Astrocyte of the spinal cord (primary cell): ENCODE results near the gene RAB40C.

ENCODE experiments used
- DNase-seq: peaks from one replicate; pipeline ENCODE4 v3.0.0; 2011; ENCODE audit warnings: low read depth, low spot score
- H3K4me3 ChIP-seq: 2 replicates; pipeline ENCODE4 v1.5.1; 2011; ENCODE audit warnings: low read depth, mild to moderate bottlenecking, low read length, moderate library complexity
- CTCF ChIP-seq: IDR thresholded peaks from 2 replicates; pipeline ENCODE4 v1.5.1; 2012; ENCODE audit warnings: low read depth, mild to moderate bottlenecking, low read length, inconsistent platforms
- in situ Hi-C: cut with HindIII; loops from 2 replicates; pipeline ENCODE4 v1.10.0; 2017; ENCODE audit warnings: low sequenced_read_pairs

Gene RAB40C

GRCh38 chr16:580946-581498, 8.8 kb upstream of the RAB40C start:
- no peak for DNase-seq
- TF ChIP-seq CTCF, result no peak
- in situ Hi-C loops, result no loop called here
- H3K4me3 ChIP-seq, result no peak overlapping the region

- no peak for DNase-seq
- TF ChIP-seq CTCF, result no peak
- in situ Hi-C loops, result no loop called here
- H3K4me3 ChIP-seq, result no peak overlapping the region
These were observed 7.7 kb upstream of the RAB40C start for GRCh38 chr16:582218-582613.

DNA sequence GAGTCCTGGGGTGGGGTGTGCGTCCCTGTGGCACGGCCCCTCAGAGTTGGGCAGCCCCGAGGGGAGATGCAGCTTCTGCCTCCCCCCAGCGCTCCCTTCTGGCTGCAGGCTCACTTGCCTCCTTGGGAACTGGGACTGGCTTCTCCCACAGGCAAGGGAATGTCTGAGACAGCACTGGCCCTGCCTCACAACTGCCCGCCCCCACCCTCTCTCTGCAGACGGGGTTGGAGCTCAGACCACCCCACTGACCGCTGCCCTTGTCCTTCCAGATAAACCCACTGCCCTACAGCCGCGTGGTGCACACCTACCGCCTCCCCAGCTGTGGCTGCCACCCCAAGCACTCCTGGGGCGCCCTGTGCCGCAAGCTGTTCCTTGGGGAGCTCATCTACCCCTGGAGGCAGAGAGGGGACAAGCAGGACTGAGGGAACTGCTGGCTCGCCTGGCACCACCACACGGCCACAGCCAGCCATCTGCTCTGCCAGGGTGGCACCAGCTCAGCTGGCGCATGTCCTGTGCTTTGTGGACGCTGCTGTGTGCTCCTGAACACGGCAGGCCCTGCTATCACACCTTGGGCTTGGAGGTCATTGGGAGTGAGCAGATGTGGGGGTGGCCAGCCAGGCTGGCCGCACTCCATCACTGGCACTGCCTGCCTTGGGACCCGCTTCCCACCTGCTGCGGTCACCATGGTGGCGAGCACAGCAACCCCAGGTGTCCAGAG, 7.1 kb upstream of the RAB40C start:
- in situ Hi-C loops, result no loop called here
- no peak for DNase-seq
- H3K4me3 ChIP-seq, result no peak overlapping the region
- TF ChIP-seq CTCF, result no peak

DNA sequence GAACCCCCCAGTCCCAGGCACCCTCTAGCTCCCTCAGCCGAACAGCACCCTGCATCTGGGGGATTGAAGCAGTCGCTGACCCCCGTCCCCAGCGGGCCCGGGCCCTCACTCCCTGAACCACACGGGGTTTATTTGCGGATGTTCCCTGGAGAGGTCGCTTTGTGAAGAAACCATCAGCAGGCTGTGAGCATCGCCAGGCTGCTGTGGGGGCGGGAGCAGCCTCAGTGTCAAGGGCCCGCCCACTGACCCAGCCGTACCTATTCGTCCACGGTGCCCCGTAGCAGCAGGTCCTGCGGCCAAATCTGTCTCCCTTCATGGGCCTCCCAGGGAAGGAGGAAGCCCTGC, 6.4 kb upstream of the RAB40C start:
- in situ Hi-C loops, result no loop called here
- no peak for DNase-seq
- no peak overlapping the region for H3K4me3 ChIP-seq
- no peak for TF ChIP-seq CTCF

GRCh38 chr16:583815-584591, 5.9 kb upstream of the RAB40C start:
- no peak for TF ChIP-seq CTCF
- H3K4me3 ChIP-seq, result no peak overlapping the region
- in situ Hi-C loops, result no loop called here
- no peak for DNase-seq

GRCh38 chr16:585351-585750, 4.5 kb upstream of the RAB40C start:
- DNase-seq, result no peak
- H3K4me3 ChIP-seq, result no peak overlapping the region
- no peak for TF ChIP-seq CTCF
- in situ Hi-C loops, result no loop called here
